ENCODE results near the gene RAI1.
A peak's percentile ranks its signal among the peaks of the same experiment; 100 is the strongest.

Gene RAI1

GRCh38 chr17:17723354-17724261, 42.4 kb downstream of the RAI1 start:
- Histone ChIP-seq H3K27ac (no peak overlapping the region), H2AFZ (no peak overlapping the region), H3K4me3 (ENCODE audit: low read depth, low read length) (no peak overlapping the region), H3K4me2 (ENCODE audit: low read length) (peak overlapping the region; percentile 38), H3K9me3 (ENCODE audit: control insufficient read depth, low read length) (no peaks in the 10 kb centered on the region), H3K79me2 (peaks cover 96% of the 10 kb centered on the region), H3K9ac (no peak overlapping the region), H3K27me3 (ENCODE audit: control insufficient read depth, insufficient read depth, low read length) (no peaks in the 10 kb centered on the region), H3K36me3 (ENCODE audit: control insufficient read depth, insufficient read depth, low read length) (no peaks in the 10 kb centered on the region), H3K4me1 (peaks cover 23% of the 10 kb centered on the region)
- TF ChIP-seq CTCF (IDR thresholded peaks at IDR 0.05) = no peak

GRCh38 chr17:17724307-17725010, 43.2 kb downstream of the RAI1 start:
- Histone ChIP-seq H3K27ac (no peak overlapping the region), H3K79me2 (peaks cover 96% of the 10 kb centered on the region), H2AFZ (no peak overlapping the region), H3K4me1 (peaks cover 16% of the 10 kb centered on the region), H3K9ac (no peak overlapping the region), H3K36me3 (ENCODE audit: control insufficient read depth, insufficient read depth, low read length) (no peaks in the 10 kb centered on the region), H3K4me2 (ENCODE audit: low read length) (peak overlapping the region; percentile 13), H3K9me3 (ENCODE audit: control insufficient read depth, low read length) (no peaks in the 10 kb centered on the region), H3K4me3 (ENCODE audit: low read depth, low read length) (no peak overlapping the region), H3K27me3 (ENCODE audit: control insufficient read depth, insufficient read depth, low read length) (no peaks in the 10 kb centered on the region)
- TF ChIP-seq CTCF (IDR thresholded peaks at IDR 0.05) = no peak

- Histone ChIP-seq H3K27ac (no peak overlapping the region), H2AFZ (no peak overlapping the region), H3K4me2 (ENCODE audit: low read length) (no peak overlapping the region), H3K79me2 (peaks cover 94% of the 10 kb centered on the region), H3K4me1 (peaks cover 15% of the 10 kb centered on the region), H3K36me3 (ENCODE audit: control insufficient read depth, insufficient read depth, low read length) (no peaks in the 10 kb centered on the region), H3K27me3 (ENCODE audit: control insufficient read depth, insufficient read depth, low read length) (no peaks in the 10 kb centered on the region), H3K9me3 (ENCODE audit: control insufficient read depth, low read length) (no peaks in the 10 kb centered on the region), H3K9ac (no peak overlapping the region), H3K4me3 (ENCODE audit: low read depth, low read length) (no peak overlapping the region)
- no peak for TF ChIP-seq CTCF (IDR thresholded peaks at IDR 0.05)
Observed at GRCh38 chr17:17725011-17725751, 43.9 kb downstream of the RAI1 start.

GRCh38 chr17:17725752-17726457, 44.6 kb downstream of the RAI1 start:
- Histone ChIP-seq H3K9me3 (ENCODE audit: control insufficient read depth, low read length) (no peaks in the 10 kb centered on the region), H3K4me3 (ENCODE audit: low read depth, low read length) (no peak overlapping the region), H2AFZ (no peak overlapping the region), H3K9ac (no peak overlapping the region), H3K4me2 (ENCODE audit: low read length) (no peak overlapping the region), H3K79me2 (peaks cover 94% of the 10 kb centered on the region), H3K4me1 (peaks cover 15% of the 10 kb centered on the region), H3K27me3 (ENCODE audit: control insufficient read depth, insufficient read depth, low read length) (no peaks in the 10 kb centered on the region), H3K27ac (no peak overlapping the region), H3K36me3 (ENCODE audit: control insufficient read depth, insufficient read depth, low read length) (no peaks in the 10 kb centered on the region)
- TF ChIP-seq CTCF (IDR thresholded peaks at IDR 0.05) = no peak
